ENCODE measurements around the gene KRCC1. TPM values are rescaled to one million over a fixed set of nuclear protein-coding genes. Genes with fewer than 3 reads are reported as not detected.
A peak's percentile ranks its signal among the peaks of the same experiment; 100 is the strongest.

The KRCC1 gene
- polyA plus RNA-seq (ENCODE audit: insufficient read length in 12 of 12), result 10 to 100 TPM in 11 of 12 donors, not detected in 1; 33.2 to 47.6 (median 40.3) TPM
- long read RNA-seq, donor 1, transcript KRCC1-201 (4 exons, 1,753 nt), result major isoform, 21 of 27 reads
- long read RNA-seq, donor 1, partial matches to known transcripts, result 0 of 27 reads
- long read RNA-seq, donor 1, other reads (novel, unspliced or antisense), result 6 of 27 reads
- long read RNA-seq, donor 2, transcript KRCC1-201 (4 exons, 1,753 nt), result major isoform, 11 of 11 reads
- long read RNA-seq, donor 2, partial matches to known transcripts, result 0 of 11 reads
- long read RNA-seq, donor 2, other reads (novel, unspliced or antisense), result 0 of 11 reads
- long read RNA-seq, donor 3, transcript KRCC1-201 (4 exons, 1,753 nt), result major isoform, 7 of 7 reads
- long read RNA-seq, donor 3, partial matches to known transcripts, result 0 of 7 reads
- long read RNA-seq, donor 3, other reads (novel, unspliced or antisense), result 0 of 7 reads
- long read RNA-seq, donor 4, transcript KRCC1-201 (4 exons, 1,753 nt), result major isoform, 6 of 6 reads
- long read RNA-seq, donor 4, partial matches to known transcripts, result 0 of 6 reads
- long read RNA-seq, donor 4, other reads (novel, unspliced or antisense), result 0 of 6 reads
- long read RNA-seq, donor 5, transcript KRCC1-201 (4 exons, 1,753 nt), result major isoform, 23 of 23 reads
- long read RNA-seq, donor 5, partial matches to known transcripts, result 0 of 23 reads
- long read RNA-seq, donor 5, other reads (novel, unspliced or antisense), result 0 of 23 reads
- long read RNA-seq, donor 6, transcript KRCC1-201 (4 exons, 1,753 nt), result major isoform, 10 of 18 reads
- long read RNA-seq, donor 6, partial matches to known transcripts, result 8 of 18 reads
- long read RNA-seq, donor 6, other reads (novel, unspliced or antisense), result 0 of 18 reads
- long read RNA-seq, donor 7, transcript KRCC1-201 (4 exons, 1,753 nt), result major isoform, 5 of 5 reads
- long read RNA-seq, donor 7, partial matches to known transcripts, result 0 of 5 reads
- long read RNA-seq, donor 7, other reads (novel, unspliced or antisense), result 0 of 5 reads
- long read RNA-seq, donor 8, transcript KRCC1-201 (4 exons, 1,753 nt), result major isoform, 13 of 13 reads
- long read RNA-seq, donor 8, partial matches to known transcripts, result 0 of 13 reads
- long read RNA-seq, donor 8, other reads (novel, unspliced or antisense), result 0 of 13 reads
- long read RNA-seq, donor 9, transcript KRCC1-201 (4 exons, 1,753 nt), result major isoform, 12 of 12 reads
- long read RNA-seq, donor 9, partial matches to known transcripts, result 0 of 12 reads
- long read RNA-seq, donor 9, other reads (novel, unspliced or antisense), result 0 of 12 reads
- long read RNA-seq, donor 10, transcript KRCC1-201 (4 exons, 1,753 nt), result major isoform, 11 of 11 reads
- long read RNA-seq, donor 10, partial matches to known transcripts, result 0 of 11 reads
- long read RNA-seq, donor 10, other reads (novel, unspliced or antisense), result 0 of 11 reads
- long read RNA-seq, donor 11, transcript KRCC1-201 (4 exons, 1,753 nt), result major isoform, 23 of 192 reads
- long read RNA-seq, donor 11, partial matches to known transcripts, result 106 of 192 reads
- long read RNA-seq, donor 11, other reads (novel, unspliced or antisense), result 63 of 192 reads

DNA sequence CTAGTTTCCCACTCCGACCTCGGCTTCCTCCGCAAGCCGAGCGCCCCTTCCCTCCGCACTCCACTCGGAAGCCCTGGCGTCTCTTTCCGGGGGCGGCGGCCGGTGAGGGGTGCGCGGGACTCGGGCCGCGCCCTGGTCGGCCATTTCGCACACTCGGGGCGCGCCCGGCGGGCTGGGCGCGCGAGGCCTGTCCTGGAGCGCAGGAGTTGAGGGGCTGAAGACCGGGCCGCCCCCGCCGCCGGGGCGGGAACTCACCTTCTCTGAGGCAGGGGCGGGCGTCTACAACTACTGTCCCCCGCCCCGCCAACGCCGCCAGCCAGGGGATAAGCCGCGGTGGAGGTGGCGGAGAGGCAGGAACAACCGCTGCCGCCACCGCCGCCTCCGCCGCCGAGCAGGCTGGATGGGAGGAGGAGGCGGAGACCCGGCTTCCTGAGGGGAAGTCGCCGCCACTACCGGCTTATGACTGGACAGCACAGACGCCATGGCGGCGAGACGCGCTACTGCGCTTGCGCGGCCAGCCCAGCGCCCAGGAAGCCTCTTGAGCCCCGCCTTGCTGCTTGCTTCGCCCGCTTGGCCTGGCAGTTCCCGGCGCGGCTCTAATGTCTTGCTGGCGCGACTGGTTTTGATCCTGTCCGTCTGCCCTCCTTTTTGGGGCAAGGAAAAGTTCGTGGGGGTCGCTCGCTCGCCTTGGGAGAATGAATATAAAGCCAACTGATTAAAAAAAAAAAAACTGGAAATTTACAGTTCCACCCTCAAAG is at the start of gene KRCC1:
TSS of gene KRCC1 (minus strand) at position 413 of the 758 bp plus-strand sequence. CDS start 27,220 bp downstream, outside the sequence.
- peak; percentile 95 for DNase-seq

GRCh38 chr2:88100489-88100858 is 44.9 kb upstream of the KRCC1 start:
- DNase-seq, result no peak

DNA sequence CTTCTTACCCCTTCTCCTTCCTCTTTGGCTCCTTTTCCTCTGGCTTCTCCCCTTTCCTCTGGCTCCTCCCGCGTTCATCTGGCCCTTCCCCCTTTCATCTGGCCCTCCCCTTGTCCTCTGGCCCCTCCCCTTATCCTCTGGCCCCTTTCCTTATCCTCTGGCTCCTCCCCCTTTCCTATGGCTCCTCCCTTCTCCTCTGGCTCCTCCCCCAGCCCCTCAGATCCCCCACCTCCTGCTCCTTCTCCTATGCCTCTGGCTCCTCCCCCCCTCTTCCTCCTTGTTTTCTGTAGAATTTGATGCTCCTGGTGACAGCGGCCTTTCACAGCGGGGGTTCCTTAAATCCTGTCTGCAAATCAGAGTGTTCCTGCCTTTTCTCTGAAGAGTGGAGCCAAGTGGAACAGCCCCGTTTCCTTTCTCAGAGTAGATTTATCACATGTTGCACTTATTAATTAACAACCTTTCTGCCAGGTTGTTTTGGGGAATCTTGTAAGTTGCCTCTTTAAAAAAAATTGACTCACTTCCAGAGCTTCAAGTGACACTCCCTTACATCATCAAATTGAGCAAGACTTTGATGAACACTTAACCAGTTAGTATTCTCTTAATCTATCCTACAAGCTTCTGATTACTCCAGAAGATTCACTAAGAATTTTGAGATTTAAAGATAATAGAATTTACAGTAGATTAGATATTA is 44.4 kb upstream of the KRCC1 start:
- DNase-seq, result no peak

- no peak for DNase-seq
These were observed 42.9 kb upstream of the KRCC1 start for GRCh38 chr2:88098558-88098900.

DNA sequence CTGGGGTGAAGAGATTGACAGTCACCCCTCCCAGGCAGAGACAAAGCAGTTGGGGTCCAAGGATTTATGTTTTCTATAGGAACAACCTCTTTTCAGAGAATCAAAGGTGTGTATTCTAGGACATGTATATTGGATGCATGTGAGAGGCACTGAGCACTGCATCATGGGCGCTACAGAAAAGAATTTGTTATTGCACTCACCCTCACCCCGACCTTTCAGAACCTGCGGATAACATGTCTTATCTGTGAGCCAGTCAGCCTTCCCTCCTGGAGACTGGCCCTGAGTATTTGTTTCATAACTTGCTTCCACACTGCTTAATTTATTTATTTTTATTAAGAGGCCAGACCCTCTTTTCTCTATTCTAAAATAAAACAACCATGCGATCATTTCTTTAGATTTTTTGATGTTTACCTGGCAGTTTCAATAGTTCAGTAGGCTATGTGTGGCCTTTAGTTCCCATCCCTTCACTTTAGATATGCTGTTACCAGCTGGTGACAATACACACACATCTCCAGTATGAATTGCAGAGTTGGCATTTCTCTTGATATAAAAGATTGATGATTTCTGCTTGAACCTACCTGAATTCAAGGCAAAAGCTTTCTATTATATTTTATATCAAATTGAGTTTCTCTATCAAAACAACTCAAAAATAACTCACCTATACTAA is 42.4 kb upstream of the KRCC1 start:
- no peak for DNase-seq

GRCh38 chr2:88097192-88097591 is 41.6 kb upstream of the KRCC1 start:
- no peak for DNase-seq

GRCh38 chr2:88096708-88097107 is 41.1 kb upstream of the KRCC1 start:
- DNase-seq, result no peak

- no peak for DNase-seq
These were observed 39.4 kb upstream of the KRCC1 start for GRCh38 chr2:88095022-88095421.

DNA sequence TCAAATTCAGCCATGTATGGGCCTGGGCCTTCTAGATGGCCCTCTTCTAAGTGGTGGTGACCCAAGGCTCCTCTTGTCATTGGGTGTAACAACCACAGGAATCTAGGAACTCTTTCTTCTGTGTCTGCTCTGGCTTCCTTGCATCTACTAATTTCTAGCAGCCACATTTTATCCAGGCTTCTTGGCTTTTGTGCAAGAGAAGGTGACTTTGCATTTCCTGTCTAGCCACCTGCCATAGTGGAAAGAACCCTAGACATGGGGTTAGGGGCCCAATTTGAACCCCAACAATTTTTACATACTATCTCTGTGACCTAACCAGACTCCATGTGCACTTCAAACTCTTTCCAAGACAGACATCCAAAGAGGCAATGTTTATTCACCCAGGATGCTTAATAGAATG is 37.2 kb upstream of the KRCC1 start:
- DNase-seq, result no peak

DNA sequence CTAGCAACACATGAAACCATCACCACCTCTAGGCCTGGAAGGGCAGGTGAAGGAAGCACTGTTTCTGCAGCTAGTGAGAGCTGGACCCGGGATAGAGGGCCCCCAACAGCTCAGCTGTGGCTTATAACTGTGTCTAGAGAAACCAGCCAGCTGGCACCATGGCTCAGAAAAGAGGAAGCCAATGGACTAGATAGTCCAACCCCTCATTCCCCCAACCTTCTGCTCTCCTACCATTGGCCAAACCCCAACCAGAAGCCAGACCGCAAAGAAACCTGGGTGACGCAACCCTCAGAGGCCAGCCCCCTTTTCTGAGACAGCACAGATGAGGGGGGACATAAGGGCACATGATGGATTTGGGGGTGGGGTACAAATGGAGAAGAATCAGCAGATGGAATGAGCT is 36.4 kb upstream of the KRCC1 start:
- DNase-seq, result no peak

- DNase-seq, result no peak
These were observed 35.1 kb upstream of the KRCC1 start for GRCh38 chr2:88090446-88091283.

DNA sequence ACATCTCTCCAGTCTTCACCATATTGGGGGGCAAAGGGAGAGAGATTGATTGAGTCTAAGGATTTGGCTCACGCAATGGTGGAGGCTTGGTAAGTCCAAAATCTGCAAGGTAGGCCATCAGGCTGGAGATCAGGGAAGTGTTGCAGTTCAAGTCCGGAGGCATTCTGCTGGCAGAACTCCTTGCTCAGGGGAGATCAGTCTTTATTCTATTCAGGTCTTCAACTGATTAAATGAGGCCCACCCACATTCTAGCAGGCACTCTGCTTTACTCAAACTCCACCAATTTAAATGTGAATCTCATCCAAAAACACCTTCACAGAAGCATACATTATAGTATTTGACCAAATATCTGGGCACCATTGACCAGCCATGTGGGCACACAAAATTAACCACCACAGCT is 33.4 kb upstream of the KRCC1 start:
- DNase-seq, result no peak

GRCh38 chr2:88087763-88088162 is 32.2 kb upstream of the KRCC1 start:
- no peak for DNase-seq

- no peak for DNase-seq
These were observed 31.5 kb upstream of the KRCC1 start for GRCh38 chr2:88087073-88087472.

DNA sequence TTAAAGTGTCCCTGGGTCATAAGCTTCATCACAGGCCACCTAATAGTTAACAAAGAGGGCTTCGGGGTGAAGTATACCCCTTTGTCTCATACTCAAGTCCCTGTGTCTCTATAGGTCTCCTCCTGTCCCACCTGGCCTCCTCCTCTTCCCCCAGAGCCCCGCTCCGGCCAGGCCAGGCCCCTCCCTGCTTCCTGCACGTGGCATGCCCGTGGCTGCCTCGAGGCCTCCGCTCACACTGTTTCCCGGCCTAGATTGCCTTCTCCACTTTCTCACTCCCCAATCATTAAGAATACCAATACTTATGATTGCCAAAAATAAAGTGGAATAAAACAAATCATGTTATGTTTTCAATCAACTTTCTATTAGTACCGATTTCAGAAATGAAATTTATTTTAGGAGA is 30.8 kb upstream of the KRCC1 start:
- no peak for DNase-seq

- no peak for DNase-seq
These were observed 30.0 kb upstream of the KRCC1 start for GRCh38 chr2:88085602-88086001.

DNA sequence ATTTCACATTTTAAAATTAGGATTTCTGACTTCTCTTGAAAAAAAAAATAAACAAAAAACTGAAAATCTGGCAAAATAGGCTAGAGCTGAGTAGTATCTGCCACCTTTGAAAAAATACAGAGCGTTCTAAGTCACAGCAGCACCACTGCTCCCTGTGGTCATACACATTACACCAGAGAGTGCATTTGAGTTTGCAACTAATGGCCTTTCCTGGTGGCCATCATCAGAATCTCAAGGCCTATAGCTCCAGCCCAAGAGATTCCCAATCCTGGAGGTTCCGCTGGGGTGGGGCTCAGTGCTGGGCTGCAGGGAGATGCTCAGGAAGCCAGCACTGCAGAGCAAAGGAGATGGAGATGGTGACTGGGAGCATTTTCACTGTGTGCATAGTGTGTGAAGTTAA is 29.5 kb upstream of the KRCC1 start:
- DNase-seq, result no peak

DNA sequence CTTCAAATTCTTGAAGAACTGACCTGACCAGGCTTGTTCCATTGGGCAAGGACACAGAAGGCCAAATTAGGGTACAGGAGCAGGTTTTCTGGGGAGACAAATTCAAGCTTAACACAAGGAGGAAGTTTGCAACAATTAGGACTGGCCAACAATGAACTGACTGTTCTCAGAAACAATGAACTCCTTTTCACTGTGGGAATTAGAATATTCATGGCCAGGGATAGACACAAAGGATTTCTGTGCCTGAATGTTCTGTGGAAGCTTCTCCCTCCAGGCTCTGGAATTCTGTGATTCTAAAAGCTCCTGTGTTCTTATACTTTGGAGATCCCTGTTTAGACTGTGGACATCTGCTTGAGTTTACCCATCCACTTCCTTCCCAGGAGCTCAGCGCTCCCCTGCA is 27.2 kb upstream of the KRCC1 start:
- no peak for DNase-seq

All from muscle of arm (tissue), 14 donors.